Measurements from ENCODE around the gene ESAM.

DNA sequence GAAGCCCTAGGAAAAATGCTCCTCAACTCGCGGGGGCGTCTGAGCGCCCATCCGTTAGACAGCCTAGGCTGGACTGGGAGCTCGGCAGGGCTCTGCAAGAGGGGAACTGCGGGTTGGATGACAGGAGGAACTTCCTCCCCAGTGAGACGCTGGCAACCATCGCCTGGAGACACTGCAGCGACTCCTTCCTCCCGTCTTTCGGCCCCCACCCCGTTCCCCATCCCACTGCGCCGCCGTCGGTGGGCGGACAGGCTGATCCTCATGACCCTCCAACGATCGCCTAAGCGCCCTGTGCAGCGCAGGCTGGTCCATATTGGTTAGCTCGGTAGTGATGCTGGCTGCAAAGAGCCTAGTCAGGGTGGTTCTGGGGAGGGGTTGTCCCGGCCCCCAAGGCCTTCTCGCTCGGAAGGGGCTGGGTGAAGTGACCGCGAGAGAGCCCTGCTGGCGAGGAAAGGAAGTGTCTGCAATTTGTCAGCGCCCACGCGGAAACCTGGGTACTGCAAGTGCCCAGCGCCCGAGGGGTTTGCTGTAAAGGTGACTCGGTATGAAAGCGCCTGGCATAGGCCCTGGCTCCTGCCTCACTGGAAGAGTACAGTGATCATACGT lies 21.7 kb downstream of the ESAM start:
- TF ChIP-seq EZH2 (IDR thresholded peaks at IDR 0.05; ENCODE audit: borderline replicate concordance, control insufficient read depth, low read depth, low read length) = no peak
- TF ChIP-seq YY1 (IDR thresholded peaks at IDR 0.05; ENCODE audit: low read depth, low read length) = no peak
- TF ChIP-seq POLR2A (IDR thresholded peaks at IDR 0.05; ENCODE audit: low read depth, low read length) = no peak
- TF ChIP-seq, protein P1, sequence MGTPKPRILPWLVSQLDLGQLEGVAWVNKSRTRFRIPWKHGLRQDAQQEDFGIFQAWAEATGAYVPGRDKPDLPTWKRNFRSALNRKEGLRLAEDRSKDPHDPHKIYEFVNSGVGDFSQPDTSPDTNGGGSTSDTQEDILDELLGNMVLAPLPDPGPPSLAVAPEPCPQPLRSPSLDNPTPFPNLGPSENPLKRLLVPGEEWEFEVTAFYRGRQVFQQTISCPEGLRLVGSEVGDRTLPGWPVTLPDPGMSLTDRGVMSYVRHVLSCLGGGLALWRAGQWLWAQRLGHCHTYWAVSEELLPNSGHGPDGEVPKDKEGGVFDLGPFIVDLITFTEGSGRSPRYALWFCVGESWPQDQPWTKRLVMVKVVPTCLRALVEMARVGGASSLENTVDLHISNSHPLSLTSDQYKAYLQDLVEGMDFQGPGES (IDR thresholded peaks at IDR 0.05) = no peak
- TF ChIP-seq BMI1 (IDR thresholded peaks at IDR 0.05; ENCODE audit: borderline replicate concordance) = no peak
- TF ChIP-seq, protein P2, sequence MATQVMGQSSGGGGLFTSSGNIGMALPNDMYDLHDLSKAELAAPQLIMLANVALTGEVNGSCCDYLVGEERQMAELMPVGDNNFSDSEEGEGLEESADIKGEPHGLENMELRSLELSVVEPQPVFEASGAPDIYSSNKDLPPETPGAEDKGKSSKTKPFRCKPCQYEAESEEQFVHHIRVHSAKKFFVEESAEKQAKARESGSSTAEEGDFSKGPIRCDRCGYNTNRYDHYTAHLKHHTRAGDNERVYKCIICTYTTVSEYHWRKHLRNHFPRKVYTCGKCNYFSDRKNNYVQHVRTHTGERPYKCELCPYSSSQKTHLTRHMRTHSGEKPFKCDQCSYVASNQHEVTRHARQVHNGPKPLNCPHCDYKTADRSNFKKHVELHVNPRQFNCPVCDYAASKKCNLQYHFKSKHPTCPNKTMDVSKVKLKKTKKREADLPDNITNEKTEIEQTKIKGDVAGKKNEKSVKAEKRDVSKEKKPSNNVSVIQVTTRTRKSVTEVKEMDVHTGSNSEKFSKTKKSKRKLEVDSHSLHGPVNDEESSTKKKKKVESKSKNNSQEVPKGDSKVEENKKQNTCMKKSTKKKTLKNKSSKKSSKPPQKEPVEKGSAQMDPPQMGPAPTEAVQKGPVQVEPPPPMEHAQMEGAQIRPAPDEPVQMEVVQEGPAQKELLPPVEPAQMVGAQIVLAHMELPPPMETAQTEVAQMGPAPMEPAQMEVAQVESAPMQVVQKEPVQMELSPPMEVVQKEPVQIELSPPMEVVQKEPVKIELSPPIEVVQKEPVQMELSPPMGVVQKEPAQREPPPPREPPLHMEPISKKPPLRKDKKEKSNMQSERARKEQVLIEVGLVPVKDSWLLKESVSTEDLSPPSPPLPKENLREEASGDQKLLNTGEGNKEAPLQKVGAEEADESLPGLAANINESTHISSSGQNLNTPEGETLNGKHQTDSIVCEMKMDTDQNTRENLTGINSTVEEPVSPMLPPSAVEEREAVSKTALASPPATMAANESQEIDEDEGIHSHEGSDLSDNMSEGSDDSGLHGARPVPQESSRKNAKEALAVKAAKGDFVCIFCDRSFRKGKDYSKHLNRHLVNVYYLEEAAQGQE (IDR thresholded peaks at IDR 0.05; ENCODE audit: low read depth, low read length) = no peak
- TF ChIP-seq, protein P3, sequence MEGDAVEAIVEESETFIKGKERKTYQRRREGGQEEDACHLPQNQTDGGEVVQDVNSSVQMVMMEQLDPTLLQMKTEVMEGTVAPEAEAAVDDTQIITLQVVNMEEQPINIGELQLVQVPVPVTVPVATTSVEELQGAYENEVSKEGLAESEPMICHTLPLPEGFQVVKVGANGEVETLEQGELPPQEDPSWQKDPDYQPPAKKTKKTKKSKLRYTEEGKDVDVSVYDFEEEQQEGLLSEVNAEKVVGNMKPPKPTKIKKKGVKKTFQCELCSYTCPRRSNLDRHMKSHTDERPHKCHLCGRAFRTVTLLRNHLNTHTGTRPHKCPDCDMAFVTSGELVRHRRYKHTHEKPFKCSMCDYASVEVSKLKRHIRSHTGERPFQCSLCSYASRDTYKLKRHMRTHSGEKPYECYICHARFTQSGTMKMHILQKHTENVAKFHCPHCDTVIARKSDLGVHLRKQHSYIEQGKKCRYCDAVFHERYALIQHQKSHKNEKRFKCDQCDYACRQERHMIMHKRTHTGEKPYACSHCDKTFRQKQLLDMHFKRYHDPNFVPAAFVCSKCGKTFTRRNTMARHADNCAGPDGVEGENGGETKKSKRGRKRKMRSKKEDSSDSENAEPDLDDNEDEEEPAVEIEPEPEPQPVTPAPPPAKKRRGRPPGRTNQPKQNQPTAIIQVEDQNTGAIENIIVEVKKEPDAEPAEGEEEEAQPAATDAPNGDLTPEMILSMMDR (IDR thresholded peaks at IDR 0.05 in 2 of 3, conservative IDR thresholded peaks at IDR 0.05 in 1 of 3; ENCODE audit: control insufficient read depth in 2 of 3, extremely low read depth in 1 of 3, insufficient read depth in 1 of 3, low read depth in 3 of 3, low read length in 3 of 3) = peak; percentile 47 to 55 (median 52)
- no peak for TF ChIP-seq RAD21 (IDR thresholded peaks at IDR 0.05; ENCODE audit: insufficient read depth, low read depth, low read length)
- TF ChIP-seq CREB1 (IDR thresholded peaks at IDR 0.05; ENCODE audit: low read depth) = no peak
- no peak for TF ChIP-seq SRF (IDR thresholded peaks at IDR 0.05; ENCODE audit: low read depth in 2 of 2, low read length in 2 of 2)
- no peak for TF ChIP-seq EP300 (IDR thresholded peaks at IDR 0.05; ENCODE audit: borderline replicate concordance in 1 of 2, control insufficient read depth in 1 of 2, low read depth in 2 of 2, low read length in 2 of 2)
- no peak for TF ChIP-seq ATF7 (IDR thresholded peaks at IDR 0.05; ENCODE audit: low read depth)

Data from GM12878 (cell line).